Measurements from ENCODE around the gene GAR1. TPM values are rescaled to one million over a fixed set of nuclear protein-coding genes. Genes with fewer than 3 reads are reported as not detected.
A peak's percentile ranks its signal among the peaks of the same experiment; 100 is the strongest.

GAR1 gene
- total RNA-seq, 6 experiments from 2014 or later, result 2.9 to 7.1 (median 4.4) TPM

GRCh38 chr4:109809655-109810054, 5.9 kb upstream of the GAR1 start:
- DNase-seq (no peak), ATAC-seq (no peak)
- TF ChIP-seq CTCF (IDR thresholded peaks at IDR 0.05), result no peak
- H3K36me3 ChIP-seq, result no peaks in the 10 kb centered on the region
- no peaks in the 10 kb centered on the region for H3K4me1 ChIP-seq
- no peak overlapping the region for H3K4me3 ChIP-seq
- no peak overlapping the region for H3K27ac ChIP-seq
- intact Hi-C loops (cut with DNase I), result loop anchor here in 1 of 2 donors (10.0 kb wide), 1 partner anchor 115 kb away; no protein-coding TSS in a partner anchor
- no peaks in the 10 kb centered on the region for H3K27me3 ChIP-seq
- WGBS (ENCODE audit: insufficient coverage, low coverage, low lambda C conversion rate, missing lambda C conversion rate), result 77% methylated on average over 2 of the region's 2 CpGs
- H3K9me3 ChIP-seq, result no peaks in the 10 kb centered on the region

GRCh38 chr4:109810552-109811387, 4.8 kb upstream of the GAR1 start:
- 78% methylated on average over 11 of the region's 11 CpGs for WGBS (ENCODE audit: insufficient coverage, low coverage, low lambda C conversion rate, missing lambda C conversion rate)
- no peak for DNase-seq
- intact Hi-C loops (cut with DNase I), result loop anchor here in 1 of 2 donors (10.0 kb wide), 1 partner anchor 116 kb away; no protein-coding TSS in a partner anchor

GRCh38 chr4:109811707-109812106, 3.9 kb upstream of the GAR1 start:
- intact Hi-C loops (cut with DNase I), result loop anchor here in 1 of 2 donors (10.0 kb wide), 1 partner anchor 117 kb away; no protein-coding TSS in a partner anchor
- no peaks in the 10 kb centered on the region for H3K36me3 ChIP-seq
- H3K27ac ChIP-seq, result no peak overlapping the region
- no peaks in the 10 kb centered on the region for H3K9me3 ChIP-seq
- 44% methylated on average over 3 of the region's 3 CpGs for WGBS (ENCODE audit: insufficient coverage, low coverage, low lambda C conversion rate, missing lambda C conversion rate)
- H3K4me3 ChIP-seq, result no peak overlapping the region
- H3K27me3 ChIP-seq, result no peaks in the 10 kb centered on the region
- no peak for DNase-seq
- TF ChIP-seq POLR2A (IDR thresholded peaks at IDR 0.05) (no peak), CTCF (IDR thresholded peaks at IDR 0.05) (no peak)
- peaks cover 0 to 6% (median 3%) of the 10 kb centered on the region in 4 donors for H3K4me1 ChIP-seq
- ATAC-seq, result no peak

More at GRCh38 chr4:109810552-109811387, 4.8 kb upstream of the GAR1 start:
- TF ChIP-seq CTCF (IDR thresholded peaks at IDR 0.05) (no peak), POLR2A (IDR thresholded peaks at IDR 0.05) (no peak)
- H3K36me3 ChIP-seq, result no peaks in the 10 kb centered on the region
- H3K27ac ChIP-seq, result no peak overlapping the region
- H3K9me3 ChIP-seq, result no peaks in the 10 kb centered on the region
- H3K27me3 ChIP-seq, result no peaks in the 10 kb centered on the region
- no peak for ATAC-seq
- no peaks in the 10 kb centered on the region for H3K4me1 ChIP-seq
- H3K4me3 ChIP-seq, result no peak overlapping the region

GRCh38 chr4:109816082-109816442, 500 bp downstream of the GAR1 start:
- Histone ChIP-seq H3K27ac (peak overlapping the region in 2 of 3 donors; percentile 79 to 84), H3K36me3 (peaks cover 0 to 12% (median 0%) of the 10 kb centered on the region in 4 donors), H3K4me3 (peak overlapping the region; percentile 72 to 82 (median 80)), H3K4me1 (peaks cover 0 to 11% (median 4%) of the 10 kb centered on the region in 4 donors), H3K27me3 (no peaks in the 10 kb centered on the region), H3K9me3 (no peaks in the 10 kb centered on the region)
- TF ChIP-seq CTCF (IDR thresholded peaks at IDR 0.05) (no peak), POLR2A (IDR thresholded peaks at IDR 0.05) (no peak)
- 0% methylated on average over 18 of the region's 19 CpGs for WGBS (ENCODE audit: insufficient coverage, low coverage, low lambda C conversion rate, missing lambda C conversion rate)
- no peak for ATAC-seq
- intact Hi-C loops (cut with DNase I), result loop anchor here in 1 of 2 donors (10.0 kb wide), 1 partner anchor 121 kb away; no protein-coding TSS in a partner anchor
- peak in 1 of 3 donors; percentile 33 for DNase-seq
